Liver (tissue), 3 donors: ENCODE data around the gene PCGF6.

ENCODE experiments used
- CTCF ChIP-seq: fragments of 150-350 bp; IDR thresholded peaks from 2 replicates; pipeline ENCODE4 v1.5.1; 2017; ENCODE audit warnings: improper control_type of control experiment, low read depth, low read length; ENCODE audit not compliant: missing input control
- GABPA ChIP-seq, 2 donors: IDR thresholded peaks in 1 of 2; conservative IDR thresholded peaks in 1 of 2; 2 replicates each; pipeline ENCODE4 v1.6.1; 2016; ENCODE audit warnings: antibody characterized with exemption in 2 of 2, mild to moderate bottlenecking in 1 of 2, moderate library complexity in 1 of 2
- MAX ChIP-seq: IDR thresholded peaks from 2 replicates; pipeline ENCODE4 v1.6.1; 2016; ENCODE audit warnings: antibody characterized with exemption
- donor health status: healthy.
- donor health status: healthy.

- TF ChIP-seq MAX: peak; percentile 94
- no peak for TF ChIP-seq CTCF
- peak; percentile 96 to 100 for TF ChIP-seq GABPA (IDR thresholded peaks at IDR 0.05 in 1 of 2, conservative IDR thresholded peaks at IDR 0.05 in 1 of 2)
Measured at GRCh38 chr10:103396067-103396788, 45.3 kb upstream of the PCGF6 start, which contains the start of the genes ATP5MK and PDCD11.
